ENCODE data around the gene C17orf58.
"Not testable (repeated sequence)": the region's sequence is repeated elsewhere in the genome, so short reads cannot be mapped to it uniquely, and the experiment has no call there.

- not testable (repeated sequence) for TF ChIP-seq CTCF, POLR2A, POLR2AphosphoS5 (IDR thresholded peaks at IDR 0.05)
Measured at GRCh38 chr17:67996301-67997171, at the start of gene C17orf58.
